HepG2 (cell line): ENCODE results near the gene NUCB1. TPM values are rescaled to one million over a fixed set of nuclear protein-coding genes. Genes with fewer than 3 reads are reported as not detected.

Experiments used
- ASH2L ChIP-seq: fragments of 300-600, 200-600 bp; sonication (generic); IDR thresholded peaks from 2 replicates; pipeline ENCODE4 v1.7.0; 2017; ENCODE audit warnings: low read depth, mild to moderate bottlenecking, moderate library complexity, mixed read lengths, low read length; ENCODE audit not compliant: insufficient read length
- BHLHE40 ChIP-seq: IDR thresholded peaks from 2 replicates; pipeline ENCODE4 v1.6.1; 2011; ENCODE audit warnings: low read length, improper control_type of control experiment
- EP300 ChIP-seq, 3 experiments: sonication (generic) in 1 of 3; formaldehyde crosslinking in 1 of 3; IDR thresholded peaks; 2 replicates each; pipeline versions ENCODE4 v1.5.1 to v1.6.1; 2011 to 2020; ENCODE audit warnings: low read depth in 2 of 3, low read length in 2 of 3, borderline replicate concordance in 1 of 3, improper control_type of control experiment in 1 of 3, mild to moderate bottlenecking in 1 of 3, missing genetic modification reagents in 1 of 3, moderate library complexity in 1 of 3
- IRX3 ChIP-seq: sonication (generic); formaldehyde crosslinking; IDR thresholded peaks from 2 replicates; pipeline ENCODE4 v1.8.1; 2023; ENCODE audit warnings: mild to moderate bottlenecking, low read depth, missing genetic modification reagents, borderline replicate concordance
- NCOA2 ChIP-seq: sonication (generic); formaldehyde crosslinking; IDR thresholded peaks from 2 replicates; pipeline ENCODE4 v1.8.0; 2022; ENCODE audit warnings: inconsistent platforms
- PPARG ChIP-seq: conservative IDR thresholded peaks from 2 replicates; pipeline ENCODE4 v1.6.1; 2016; ENCODE audit warnings: missing biosample characterization, missing genetic modification reagents
- RELA ChIP-seq: sonication (generic); formaldehyde crosslinking; IDR thresholded peaks from 2 replicates; pipeline ENCODE4 v1.4.0; 2020; ENCODE audit warnings: missing genetic modification reagents
- RFX3 ChIP-seq: IDR thresholded peaks from 2 replicates; pipeline ENCODE4 v1.6.1; 2016; ENCODE audit warnings: missing biosample characterization, missing genetic modification reagents
- SOX6 ChIP-seq, 2 experiments: fragments of 450-650 bp in 1 of 2; sonication (generic) in 1 of 2; formaldehyde crosslinking in 1 of 2; IDR thresholded peaks; 2 replicates each; pipeline versions ENCODE4 v1.4.0 to v1.6.1; 2017 to 2020; ENCODE audit warnings: antibody characterized with exemption in 1 of 2, mild to moderate bottlenecking in 1 of 2, missing genetic modification reagents in 1 of 2
- SP1 ChIP-seq, 2 experiments: fragments of 450-650 bp in 1 of 2; sonication (generic) in 1 of 2; formaldehyde crosslinking in 1 of 2; IDR thresholded peaks; 2 replicates each; pipeline versions ENCODE4 v1.4.0 to v1.6.1; 2016 to 2020; ENCODE audit warnings: missing genetic modification reagents in 1 of 2
- STAG1 ChIP-seq: sonication (generic); formaldehyde crosslinking; IDR thresholded peaks from 2 replicates; pipeline ENCODE4 v1.4.0; 2020; ENCODE audit warnings: missing genetic modification reagents
- TFE3 ChIP-seq: IDR thresholded peaks from 2 replicates; pipeline ENCODE4 v1.6.1; 2016
- ZBTB8A ChIP-seq: sonication (generic); formaldehyde crosslinking; IDR thresholded peaks from 2 replicates; pipeline ENCODE4 v1.4.0; 2020; ENCODE audit warnings: mild to moderate bottlenecking, low read depth, missing genetic modification reagents, borderline replicate concordance
- ZNF317 ChIP-seq: sonication (generic); formaldehyde crosslinking; IDR thresholded peaks from 2 replicates; pipeline ENCODE4 v1.5.0; 2020; ENCODE audit warnings: mild to moderate bottlenecking, missing genetic modification reagents
- ZNF331 ChIP-seq: sonication (generic); formaldehyde crosslinking; IDR thresholded peaks from 2 replicates; pipeline ENCODE4 v1.4.0; 2020; ENCODE audit warnings: missing genetic modification reagents
- ZNF414 ChIP-seq: sonication (generic); formaldehyde crosslinking; IDR thresholded peaks from 2 replicates; pipeline ENCODE4 v1.5.0; 2020; ENCODE audit warnings: missing genetic modification reagents
- ZNF687 ChIP-seq: sonication (generic); formaldehyde crosslinking; IDR thresholded peaks from 2 replicates; pipeline ENCODE4 v1.5.1; 2020; ENCODE audit warnings: mild to moderate bottlenecking, missing genetic modification reagents, moderate library complexity
- ZNF703 ChIP-seq: sonication (generic); formaldehyde crosslinking; IDR thresholded peaks from 2 replicates; pipeline ENCODE4 v1.5.1; 2020; ENCODE audit warnings: missing genetic modification reagents, mild to moderate bottlenecking, moderate library complexity, borderline replicate concordance
- polyA plus RNA-seq, 8 experiments: library from polyadenylated mRNA; depleted of rRNA in 3 of 8; stranded (reverse) in 7 of 8; unstranded in 1 of 8; fragments of >200 nt; fragmentation: Illumina TruSeq in 4 of 8; extraction: Trizol in 4 of 8; gene quantifications; 2 replicates each; pipeline versions ENCODE4 v1.2.1 to v1.2.3, GENCODE V29; 2011 to 2016; ENCODE audit warnings: low read depth in 4 of 8, missing spikeins in 1 of 8, mixed read lengths in 1 of 8; ENCODE audit not compliant: insufficient read depth in 1 of 8
- total RNA-seq, 5 experiments: library from RNA; depleted of rRNA; stranded (reverse); fragments of >200 nt; fragmentation: Illumina TruSeq; extraction: Trizol; gene quantifications; 2 replicates each; pipeline ENCODE4 v1.2.3, GENCODE V29; 2016; ENCODE audit warnings: low read depth in 1 of 5
- TF ChIP-seq, protein P1 (sequence below): sonication (generic); formaldehyde crosslinking; conservative IDR thresholded peaks from 2 replicates; pipeline ENCODE4 v1.8.0; 2022; ENCODE audit warnings: mild to moderate bottlenecking, moderate library complexity, missing genetic modification reagents
- TF ChIP-seq, protein P2 (sequence below): sonication (generic); formaldehyde crosslinking; IDR thresholded peaks from 2 replicates; pipeline ENCODE4 v1.8.1; 2023; ENCODE audit warnings: mild to moderate bottlenecking, missing genetic modification reagents, borderline replicate concordance

NUCB1 gene
- total and polyA plus RNA-seq, 2 of the 13 experiments (the other 11 are each of a cell fraction or from before 2014, with no cell fraction given) = 82.3 to 106 TPM

GRCh38 chr19:48872884-48873475 is 27.1 kb upstream of the NUCB1 start (continued):
- TF ChIP-seq, protein P1, sequence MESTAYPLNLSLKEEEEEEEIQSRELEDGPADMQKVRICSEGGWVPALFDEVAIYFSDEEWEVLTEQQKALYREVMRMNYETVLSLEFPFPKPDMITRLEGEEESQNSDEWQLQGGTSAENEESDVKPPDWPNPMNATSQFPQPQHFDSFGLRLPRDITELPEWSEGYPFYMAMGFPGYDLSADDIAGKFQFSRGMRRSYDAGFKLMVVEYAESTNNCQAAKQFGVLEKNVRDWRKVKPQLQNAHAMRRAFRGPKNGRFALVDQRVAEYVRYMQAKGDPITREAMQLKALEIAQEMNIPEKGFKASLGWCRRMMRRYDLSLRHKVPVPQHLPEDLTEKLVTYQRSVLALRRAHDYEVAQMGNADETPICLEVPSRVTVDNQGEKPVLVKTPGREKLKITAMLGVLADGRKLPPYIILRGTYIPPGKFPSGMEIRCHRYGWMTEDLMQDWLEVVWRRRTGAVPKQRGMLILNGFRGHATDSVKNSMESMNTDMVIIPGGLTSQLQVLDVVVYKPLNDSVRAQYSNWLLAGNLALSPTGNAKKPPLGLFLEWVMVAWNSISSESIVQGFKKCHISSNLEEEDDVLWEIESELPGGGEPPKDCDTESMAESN (CRISPR knock-in tag) = 0 out of 2 replicates have a peak, but pooled peaks have one; percentile 3
- TF ChIP-seq, protein P2, sequence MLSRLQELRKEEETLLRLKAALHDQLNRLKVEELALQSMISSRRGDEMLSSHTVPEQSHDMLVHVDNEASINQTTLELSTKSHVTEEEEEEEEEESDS (CRISPR knock-in tag) = no peak
- TF ChIP-seq ZNF331 (CRISPR knock-in tag) (0 out of 2 replicates have a peak, but pooled peaks have one; percentile 26), RELA (CRISPR knock-in tag) (no peak), ZNF703 (CRISPR knock-in tag) (0 out of 2 replicates have a peak, but pooled peaks have one; percentile 29), PPARG (CRISPR knock-in tag) (no peak), IRX3 (CRISPR knock-in tag) (no peak), TFE3 (CRISPR knock-in tag) (peak; percentile 86), EP300 (IDR thresholded peaks at IDR 0.05; ENCODE audit: low read depth in 2 of 2, low read length in 2 of 2) (peak; percentile 18 to 60; a peak in 3 of 4 replicates), EP300 (CRISPR knock-in tag; IDR thresholded peaks at IDR 0.05; ENCODE audit: borderline replicate concordance) (no peak), SP1 (IDR thresholded peaks at IDR 0.05) (no peak), SP1 (CRISPR knock-in tag; IDR thresholded peaks at IDR 0.05) (peak; percentile 38; the same call in 1 of the 2 replicates), NCOA2 (CRISPR knock-in tag) (no peak), BHLHE40 (0 out of 2 replicates have a peak, but pooled peaks have one; percentile 50), ZNF317 (CRISPR knock-in tag) (0 out of 2 replicates have a peak, but pooled peaks have one; percentile 46), SOX6 (IDR thresholded peaks at IDR 0.05) (no peak), SOX6 (CRISPR knock-in tag; IDR thresholded peaks at IDR 0.05) (peak; percentile 43; the same call in 1 of the 2 replicates), STAG1 (no peak), ASH2L (peak; percentile 63), RFX3 (CRISPR knock-in tag) (peak; percentile 70), ZNF687 (CRISPR knock-in tag) (no peak), ZNF414 (CRISPR knock-in tag) (0 out of 2 replicates have a peak, but pooled peaks have one; percentile 14), ZBTB8A (CRISPR knock-in tag) (no peak)
